Measurements from ENCODE around the gene SLC10A7. TPM values are rescaled to one million over a fixed set of nuclear protein-coding genes. Genes with fewer than 3 reads are reported as not detected.

Gene SLC10A7
- total RNA-seq, 2 donors from 2014 or later, result 6.0 to 7.5 TPM

DNA sequence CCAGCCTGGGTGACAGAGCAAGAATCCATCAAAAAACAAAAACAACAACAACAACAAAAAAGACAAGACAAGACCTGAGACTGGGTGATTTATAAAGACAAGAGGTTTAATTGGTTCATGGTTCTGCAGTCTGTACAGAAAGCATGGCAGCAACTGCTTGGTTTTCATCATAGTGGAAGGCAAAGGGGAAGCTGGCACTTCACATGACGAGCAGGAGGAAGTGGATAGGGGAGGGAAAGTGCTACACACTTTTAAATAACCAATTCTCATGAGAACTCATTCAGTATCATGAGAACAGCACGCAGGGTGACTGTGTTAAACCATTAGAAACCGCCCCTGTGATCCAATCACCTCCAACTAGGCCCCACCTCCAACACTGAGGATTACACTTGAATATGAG lies 28.4 kb upstream of the SLC10A7 start:
- Mint-ChIP-seq H3K4me3 (no peak overlapping the region), H3K4me1 (no peaks in the 10 kb centered on the region), H3K27ac (no peak overlapping the region), H3K27me3 (ENCODE audit: insufficient read depth) (peaks cover 2% of the 10 kb centered on the region), H3K36me3 (ENCODE audit: low read depth) (no peaks in the 10 kb centered on the region), H3K9me3 (no peaks in the 10 kb centered on the region)
- Histone ChIP-seq H3K9me3 (ENCODE audit: control insufficient read depth, low read length) (no peaks in the 10 kb centered on the region), H3K27me3 (ENCODE audit: control insufficient read depth, insufficient read depth, low read length, poor library complexity, severe bottlenecking) (no peaks in the 10 kb centered on the region), H3K4me3 (ENCODE audit: low read length) (no peak overlapping the region), H3K9ac (ENCODE audit: extremely low read depth, low read length, poor library complexity, severe bottlenecking) (no peak overlapping the region), H3K36me3 (ENCODE audit: control insufficient read depth, insufficient read depth, low read length) (no peaks in the 10 kb centered on the region), H3K4me1 (ENCODE audit: control insufficient read depth, insufficient read depth, low read length) (no peaks in the 10 kb centered on the region), H3K27ac (ENCODE audit: low read depth, low read length) (no peak overlapping the region)
- DNase-seq, result no peak
- WGBS, 2 experiments (ENCODE audit: insufficient coverage in 1 of 2, insufficient read length in 1 of 2), result 88% methylated on average over 3 of the region's 3 CpGs; no CpG with 5 or more reads in 1 of the 2 experiments
- TF ChIP-seq CTCF (conservative IDR thresholded peaks at IDR 0.05), result no peak

DNA sequence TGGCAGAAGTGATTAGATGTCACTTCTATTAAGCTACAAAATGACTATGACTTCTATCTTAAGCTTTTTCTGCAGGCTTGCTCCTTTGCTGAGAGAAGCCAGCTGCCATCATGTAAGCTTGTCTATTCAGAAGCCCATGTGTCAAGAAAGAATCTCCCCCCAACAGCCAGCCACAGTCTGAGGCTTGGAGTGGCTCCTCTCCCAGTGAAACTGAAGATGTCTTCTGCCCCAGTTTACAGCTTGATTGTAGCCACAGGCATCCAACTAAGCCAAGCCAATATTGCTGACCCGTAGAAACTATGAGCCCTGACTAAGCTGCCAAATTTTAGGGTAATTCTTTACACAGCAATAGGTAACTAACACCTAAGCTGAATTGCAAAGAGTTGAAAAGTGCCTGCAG lies 26.7 kb upstream of the SLC10A7 start:
- Mint-ChIP-seq H3K36me3 (ENCODE audit: low read depth) (no peaks in the 10 kb centered on the region), H3K27me3 (ENCODE audit: insufficient read depth) (peaks cover 2% of the 10 kb centered on the region), H3K27ac (no peak overlapping the region), H3K4me3 (no peak overlapping the region), H3K4me1 (no peaks in the 10 kb centered on the region), H3K9me3 (no peaks in the 10 kb centered on the region)
- Histone ChIP-seq H3K9ac (ENCODE audit: extremely low read depth, low read length, poor library complexity, severe bottlenecking) (no peak overlapping the region), H3K27ac (ENCODE audit: low read depth, low read length) (no peak overlapping the region), H3K4me1 (ENCODE audit: control insufficient read depth, insufficient read depth, low read length) (no peaks in the 10 kb centered on the region), H3K27me3 (ENCODE audit: control insufficient read depth, insufficient read depth, low read length, poor library complexity, severe bottlenecking) (no peaks in the 10 kb centered on the region), H3K9me3 (ENCODE audit: control insufficient read depth, low read length) (no peaks in the 10 kb centered on the region), H3K4me3 (ENCODE audit: low read length) (no peak overlapping the region), H3K36me3 (ENCODE audit: control insufficient read depth, insufficient read depth, low read length) (no peaks in the 10 kb centered on the region)
- WGBS, 2 experiments (ENCODE audit: insufficient coverage in 1 of 2, insufficient read length in 1 of 2), result 88 to 100% methylated on average over 1 of the region's 1 CpG
- DNase-seq, result no peak
- no peak for TF ChIP-seq CTCF (conservative IDR thresholded peaks at IDR 0.05)

GRCh38 chr4:146545102-146545501 lies 23.4 kb upstream of the SLC10A7 start:
- Histone ChIP-seq H3K27ac (ENCODE audit: low read depth, low read length) (no peak overlapping the region), H3K9me3 (ENCODE audit: control insufficient read depth, low read length) (peaks cover 4% of the 10 kb centered on the region), H3K27me3 (ENCODE audit: control insufficient read depth, insufficient read depth, low read length, poor library complexity, severe bottlenecking) (peaks cover 12% of the 10 kb centered on the region), H3K4me3 (ENCODE audit: low read length) (no peak overlapping the region), H3K9ac (ENCODE audit: extremely low read depth, low read length, poor library complexity, severe bottlenecking) (no peak overlapping the region), H3K36me3 (ENCODE audit: control insufficient read depth, insufficient read depth, low read length) (no peaks in the 10 kb centered on the region), H3K4me1 (ENCODE audit: control insufficient read depth, insufficient read depth, low read length) (no peaks in the 10 kb centered on the region)
- Mint-ChIP-seq H3K27me3 (ENCODE audit: insufficient read depth) (peaks cover 16% of the 10 kb centered on the region), H3K27ac (no peak overlapping the region), H3K9me3 (no peaks in the 10 kb centered on the region), H3K36me3 (ENCODE audit: low read depth) (no peaks in the 10 kb centered on the region), H3K4me3 (no peak overlapping the region), H3K4me1 (no peaks in the 10 kb centered on the region)
- WGBS, 2 experiments (ENCODE audit: insufficient coverage in 1 of 2, insufficient read length in 1 of 2), result 61 to 80% methylated on average over 1 to 2 of the region's 2 CpGs
- TF ChIP-seq CTCF (conservative IDR thresholded peaks at IDR 0.05), result peak; percentile 74
- DNase-seq, result peak; percentile 75

Data from endodermal cell (in vitro differentiated cells).